T47D (cell line): ENCODE results near the gene CAMK1.

Source experiments
- DNase-seq, 2 experiments: peaks; one replicate each; pipeline versions ENCODE4 v3.0.0 to v3.0.0-alpha.2; 2011 to 2012; ENCODE audit warnings: low read depth in 1 of 2, low spot score in 1 of 2
- JUND ChIP-seq: IDR thresholded peaks from 2 replicates; pipeline ENCODE4 v1.6.1; 2012; ENCODE audit warnings: low read depth
- in situ Hi-C: cut with HindIII; loops from 2 replicates; pipeline ENCODE4 v1.10.0; 2016; ENCODE audit warnings: low sequenced_read_pairs, low pct_unique_long_range_greater_than_20kb

Gene CAMK1

GRCh38 chr3:9806688-9807589, 37.2 kb upstream of the CAMK1 start:
- TF ChIP-seq JUND, result no peak
- DNase-seq, result no peak
- in situ Hi-C loops, result no loop called here

- DNase-seq, result no peak
- in situ Hi-C loops, result no loop called here
- TF ChIP-seq JUND, result no peak
Measured at GRCh38 chr3:9806137-9806536, 36.4 kb upstream of the CAMK1 start.

- in situ Hi-C loops, result no loop called here
- DNase-seq, result no peak
- no peak for TF ChIP-seq JUND
Measured at GRCh38 chr3:9804996-9805395, 35.2 kb upstream of the CAMK1 start.

- TF ChIP-seq JUND, result no peak
- in situ Hi-C loops, result no loop called here
- DNase-seq, result no peak
Measured at GRCh38 chr3:9803494-9803893, 33.7 kb upstream of the CAMK1 start.

- DNase-seq, result peak in 1 of 2 experiments; percentile 33
- in situ Hi-C loops, result no loop called here
- no peak for TF ChIP-seq JUND
Measured at GRCh38 chr3:9800529-9800928, 30.8 kb upstream of the CAMK1 start.

GRCh38 chr3:9797196-9797945, 27.6 kb upstream of the CAMK1 start:
- DNase-seq, result no peak
- in situ Hi-C loops, result no loop called here

GRCh38 chr3:9795207-9795606, 25.5 kb upstream of the CAMK1 start:
- in situ Hi-C loops, result no loop called here
- no peak for TF ChIP-seq JUND
- DNase-seq, result no peak

More at GRCh38 chr3:9797196-9797945, 27.6 kb upstream of the CAMK1 start:
- no peak for TF ChIP-seq JUND

GRCh38 chr3:9794400-9794799, 24.7 kb upstream of the CAMK1 start:
- no peak for DNase-seq
- in situ Hi-C loops, result no loop called here

GRCh38 chr3:9793161-9793781, 23.5 kb upstream of the CAMK1 start:
- in situ Hi-C loops, result no loop called here
- TF ChIP-seq JUND, result no peak
- DNase-seq, result peak; percentile 30 to 57

More at GRCh38 chr3:9794400-9794799, 24.7 kb upstream of the CAMK1 start:
- no peak for TF ChIP-seq JUND

GRCh38 chr3:9792405-9793160, 22.8 kb upstream of the CAMK1 start, which contains the start of the genes ARPC4 and TADA3:
TSS of gene ARPC4 (plus strand) at chr3:9793082. CDS start at chr3:9793122, 40 bp downstream.
TSS of gene TADA3 (minus strand) at chr3:9792473. CDS start at chr3:9791466, 1,007 bp downstream.
- in situ Hi-C loops, result no loop called here
- peak; percentile 81 to 97 for DNase-seq
- 0 out of 2 replicates have a peak, but pooled peaks have one; percentile 20 for TF ChIP-seq JUND

GRCh38 chr3:9791790-9792404, 22.1 kb upstream of the CAMK1 start:
- in situ Hi-C loops, result no loop called here
- no peak for DNase-seq

More at GRCh38 chr3:9791790-9792404, 22.1 kb upstream of the CAMK1 start:
- TF ChIP-seq JUND, result no peak
